HepG2 (cell line): ENCODE data around the gene SLC12A3. TPM values are rescaled to one million over a fixed set of nuclear protein-coding genes. Genes with fewer than 3 reads are reported as not detected.

ENCODE experiments used
- CREM ChIP-seq, 2 experiments: sonication (generic) in 1 of 2; formaldehyde crosslinking in 1 of 2; IDR thresholded peaks; 2 replicates each; pipeline versions ENCODE4 v1.4.0 to v1.6.1; 2016 to 2020; ENCODE audit warnings: antibody characterized with exemption in 1 of 2, mild to moderate bottlenecking in 1 of 2, missing genetic modification reagents in 1 of 2
- KLF11 ChIP-seq: IDR thresholded peaks from 2 replicates; pipeline ENCODE4 v1.6.1; 2016; ENCODE audit warnings: missing compliant biosample characterization
- MED8 ChIP-seq: sonication (generic); formaldehyde crosslinking; IDR thresholded peaks from 2 replicates; pipeline ENCODE4 v1.8.1; 2023; ENCODE audit warnings: mild to moderate bottlenecking, missing genetic modification reagents; ENCODE audit not compliant: insufficient replicate concordance
- MEIS1 ChIP-seq: sonication (generic); formaldehyde crosslinking; IDR thresholded peaks from 2 replicates; pipeline ENCODE4 v1.9.0; 2021; ENCODE audit warnings: mild to moderate bottlenecking, missing genetic modification reagents, moderate library complexity, borderline replicate concordance
- NCOA1 ChIP-seq: sonication (generic); formaldehyde crosslinking; IDR thresholded peaks from 2 replicates; pipeline ENCODE4 v1.9.0; 2021; ENCODE audit warnings: missing genetic modification reagents
- NCOR1 ChIP-seq: fragments of 200-600 bp; sonication (generic); IDR thresholded peaks from 2 replicates; pipeline ENCODE4 v1.7.0; 2017; ENCODE audit warnings: antibody characterized with exemption, low read length, borderline replicate concordance
- NR2C2 ChIP-seq: sonication (generic); formaldehyde crosslinking; IDR thresholded peaks from 2 replicates; pipeline ENCODE4 v1.4.0; 2020; ENCODE audit warnings: missing genetic modification reagents, mild to moderate bottlenecking, moderate library complexity, borderline replicate concordance
- NR2F6 ChIP-seq, 2 experiments: IDR thresholded peaks; 2 replicates each; pipeline ENCODE4 v1.6.1; 2016; ENCODE audit warnings: antibody characterized with exemption in 1 of 2, mild to moderate bottlenecking in 1 of 2
- PAWR ChIP-seq: sonication (generic); formaldehyde crosslinking; IDR thresholded peaks from 2 replicates; pipeline ENCODE4 v1.4.0; 2020; ENCODE audit warnings: missing genetic modification reagents, mild to moderate bottlenecking, borderline replicate concordance
- RXRA ChIP-seq: sonication (generic); formaldehyde crosslinking; IDR thresholded peaks from 2 replicates; pipeline ENCODE4 v1.5.1; 2020; ENCODE audit warnings: missing genetic modification reagents
- SETDB1 ChIP-seq: sonication (generic); formaldehyde crosslinking; IDR thresholded peaks from 2 replicates; pipeline ENCODE4 v1.5.1; 2020; ENCODE audit warnings: missing genetic modification reagents, mild to moderate bottlenecking, borderline replicate concordance
- SUZ12 ChIP-seq: fragments of 150-350 bp; IDR thresholded peaks from 2 replicates; pipeline ENCODE4 v1.6.1; 2014; ENCODE audit warnings: low read depth, low read length
- ZNF367 ChIP-seq: sonication (generic); formaldehyde crosslinking; IDR thresholded peaks from 2 replicates; pipeline ENCODE4 v1.4.0; 2020; ENCODE audit warnings: missing genetic modification reagents, borderline replicate concordance
- ZNF430 ChIP-seq: sonication (generic); formaldehyde crosslinking; IDR thresholded peaks from 2 replicates; pipeline ENCODE4 v1.9.0; 2021; ENCODE audit warnings: mild to moderate bottlenecking, missing genetic modification reagents
- ZNF503 ChIP-seq: sonication (generic); formaldehyde crosslinking; IDR thresholded peaks from 2 replicates; pipeline ENCODE4 v1.4.0; 2020; ENCODE audit warnings: missing genetic modification reagents
- ZNF772 ChIP-seq: sonication (generic); formaldehyde crosslinking; IDR thresholded peaks from 2 replicates; pipeline ENCODE4 v1.5.0; 2020; ENCODE audit warnings: mild to moderate bottlenecking, missing genetic modification reagents
- polyA plus RNA-seq, 8 experiments: library from polyadenylated mRNA; depleted of rRNA in 3 of 8; stranded (reverse) in 7 of 8; unstranded in 1 of 8; fragments of >200 nt; fragmentation: Illumina TruSeq in 4 of 8; extraction: Trizol in 4 of 8; gene quantifications; 2 replicates each; pipeline versions ENCODE4 v1.2.1 to v1.2.3, GENCODE V29; 2011 to 2016; ENCODE audit warnings: low read depth in 4 of 8, missing spikeins in 1 of 8, mixed read lengths in 1 of 8; ENCODE audit not compliant: insufficient read depth in 1 of 8
- total RNA-seq, 5 experiments: library from RNA; depleted of rRNA; stranded (reverse); fragments of >200 nt; fragmentation: Illumina TruSeq; extraction: Trizol; gene quantifications; 2 replicates each; pipeline ENCODE4 v1.2.3, GENCODE V29; 2016; ENCODE audit warnings: low read depth in 1 of 5
- TF ChIP-seq, protein P1 (sequence below), 2 experiments: sonication (generic) in 1 of 2; formaldehyde crosslinking in 1 of 2; IDR thresholded peaks; 2 replicates each; pipeline versions ENCODE4 v1.4.0 to v1.6.1; 2016 to 2020; ENCODE audit warnings: borderline replicate concordance in 1 of 2, low read depth in 1 of 2, mild to moderate bottlenecking in 1 of 2, missing genetic modification reagents in 1 of 2
- TF ChIP-seq, protein P2 (sequence below): sonication (generic); formaldehyde crosslinking; IDR thresholded peaks from 2 replicates; pipeline ENCODE4 v1.5.1; 2020; ENCODE audit warnings: mild to moderate bottlenecking, missing genetic modification reagents, moderate library complexity
- TF ChIP-seq, protein P3 (sequence below): sonication (generic); formaldehyde crosslinking; IDR thresholded peaks from 2 replicates; pipeline ENCODE4 v1.8.0; 2022; ENCODE audit warnings: mild to moderate bottlenecking, missing genetic modification reagents, borderline replicate concordance

SLC12A3 gene
- total and polyA plus RNA-seq, 2 of the 13 experiments (the other 11 are each of a cell fraction or from before 2014, with no cell fraction given), result 6.2 TPM; not detected in 1

DNA sequence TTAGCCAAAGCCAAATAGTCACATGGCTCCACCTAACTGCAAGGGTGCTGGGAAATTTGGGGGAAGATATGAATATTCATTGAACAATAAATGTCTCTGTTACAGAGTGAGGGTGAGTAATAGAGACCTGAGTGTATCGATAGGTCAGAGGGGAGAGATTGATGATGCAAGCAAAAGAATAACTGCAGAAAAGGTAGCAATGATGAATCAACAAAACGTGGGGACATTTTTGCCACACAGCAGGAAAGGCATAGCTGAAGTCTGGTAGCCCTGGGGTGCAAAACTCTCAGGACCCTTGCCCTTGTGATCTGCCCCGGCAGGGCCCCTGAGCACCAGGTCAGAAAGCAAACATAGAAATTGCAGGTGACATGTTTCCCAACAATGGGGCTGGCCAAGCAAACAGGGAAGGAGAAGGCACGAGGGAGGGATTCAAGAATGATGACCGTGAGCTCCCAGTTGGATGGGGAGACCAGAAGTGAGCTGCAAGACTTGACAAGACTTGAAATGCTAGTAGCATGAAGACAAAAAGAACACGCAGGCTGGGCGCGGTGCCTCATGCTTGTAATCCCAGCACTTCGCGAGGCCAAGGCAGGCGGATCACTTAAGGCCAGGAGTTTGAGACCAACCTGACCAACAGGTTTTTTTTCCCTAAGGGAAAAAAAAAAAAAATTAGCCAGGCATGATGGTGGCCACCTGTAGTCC, 54.2 kb downstream of the SLC12A3 start (continued):
- peak; percentile 82 for TF ChIP-seq NCOR1
- TF ChIP-seq, protein P1, sequence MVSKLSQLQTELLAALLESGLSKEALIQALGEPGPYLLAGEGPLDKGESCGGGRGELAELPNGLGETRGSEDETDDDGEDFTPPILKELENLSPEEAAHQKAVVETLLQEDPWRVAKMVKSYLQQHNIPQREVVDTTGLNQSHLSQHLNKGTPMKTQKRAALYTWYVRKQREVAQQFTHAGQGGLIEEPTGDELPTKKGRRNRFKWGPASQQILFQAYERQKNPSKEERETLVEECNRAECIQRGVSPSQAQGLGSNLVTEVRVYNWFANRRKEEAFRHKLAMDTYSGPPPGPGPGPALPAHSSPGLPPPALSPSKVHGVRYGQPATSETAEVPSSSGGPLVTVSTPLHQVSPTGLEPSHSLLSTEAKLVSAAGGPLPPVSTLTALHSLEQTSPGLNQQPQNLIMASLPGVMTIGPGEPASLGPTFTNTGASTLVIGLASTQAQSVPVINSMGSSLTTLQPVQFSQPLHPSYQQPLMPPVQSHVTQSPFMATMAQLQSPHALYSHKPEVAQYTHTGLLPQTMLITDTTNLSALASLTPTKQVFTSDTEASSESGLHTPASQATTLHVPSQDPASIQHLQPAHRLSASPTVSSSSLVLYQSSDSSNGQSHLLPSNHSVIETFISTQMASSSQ (IDR thresholded peaks at IDR 0.05; ENCODE audit: low read depth), result no peak
- TF ChIP-seq, protein P1 (CRISPR knock-in tag; IDR thresholded peaks at IDR 0.05; ENCODE audit: borderline replicate concordance), result peak; percentile 60; the same call in 1 of the 2 replicates
- TF ChIP-seq NR2C2 (CRISPR knock-in tag), result peak; percentile 87
- TF ChIP-seq MEIS1 (CRISPR knock-in tag), result 0 out of 2 replicates have a peak, but pooled peaks have one; percentile 53
- TF ChIP-seq, protein P2, sequence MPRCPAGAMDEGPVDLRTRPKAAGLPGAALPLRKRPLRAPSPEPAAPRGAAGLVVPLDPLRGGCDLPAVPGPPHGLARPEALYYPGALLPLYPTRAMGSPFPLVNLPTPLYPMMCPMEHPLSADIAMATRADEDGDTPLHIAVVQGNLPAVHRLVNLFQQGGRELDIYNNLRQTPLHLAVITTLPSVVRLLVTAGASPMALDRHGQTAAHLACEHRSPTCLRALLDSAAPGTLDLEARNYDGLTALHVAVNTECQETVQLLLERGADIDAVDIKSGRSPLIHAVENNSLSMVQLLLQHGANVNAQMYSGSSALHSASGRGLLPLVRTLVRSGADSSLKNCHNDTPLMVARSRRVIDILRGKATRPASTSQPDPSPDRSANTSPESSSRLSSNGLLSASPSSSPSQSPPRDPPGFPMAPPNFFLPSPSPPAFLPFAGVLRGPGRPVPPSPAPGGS (CRISPR knock-in tag), result no peak
- TF ChIP-seq ZNF367, result 0 out of 2 replicates have a peak, but pooled peaks have one; percentile 34
- TF ChIP-seq PAWR (CRISPR knock-in tag), result peak; percentile 51; the same call in 1 of the 2 replicates
- peak; percentile 68 for TF ChIP-seq NCOA1 (CRISPR knock-in tag)
- TF ChIP-seq KLF11 (CRISPR knock-in tag), result no peak; the same call in 1 of the 2 replicates
- peak; percentile 70; the same call in 1 of the 2 replicates for TF ChIP-seq ZNF430 (CRISPR knock-in tag)
- TF ChIP-seq SETDB1 (CRISPR knock-in tag), result no peak
- peak; percentile 78 for TF ChIP-seq ZNF503
- TF ChIP-seq MED8, result peak; percentile 85
- TF ChIP-seq, protein P3, sequence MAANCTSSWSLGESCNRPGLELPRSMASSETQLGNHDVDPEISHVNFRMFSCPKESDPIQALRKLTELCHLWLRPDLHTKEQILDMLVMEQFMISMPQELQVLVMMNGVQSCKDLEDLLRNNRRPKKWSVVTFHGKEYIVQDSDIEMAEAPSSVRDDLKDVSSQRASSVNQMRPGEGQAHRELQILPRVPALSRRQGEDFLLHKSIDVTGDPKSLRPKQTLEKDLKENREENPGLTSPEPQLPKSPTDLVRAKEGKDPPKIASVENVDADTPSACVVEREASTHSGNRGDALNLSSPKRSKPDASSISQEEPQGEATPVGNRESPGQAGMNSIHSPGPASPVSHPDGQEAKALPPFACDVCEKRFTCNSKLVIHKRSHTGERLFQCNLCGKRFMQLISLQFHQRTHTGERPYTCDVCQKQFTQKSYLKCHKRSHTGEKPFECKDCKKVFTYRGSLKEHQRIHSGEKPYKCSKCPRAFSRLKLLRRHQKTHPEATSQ (CRISPR knock-in tag), result peak; percentile 55; the same call in 1 of the 2 replicates
- TF ChIP-seq ZNF772, result peak; percentile 74; the same call in 1 of the 2 replicates
- no peak for TF ChIP-seq SUZ12
- TF ChIP-seq CREM (IDR thresholded peaks at IDR 0.05), result peak; percentile 78; the same call in 1 of the 2 replicates
- TF ChIP-seq CREM (CRISPR knock-in tag; IDR thresholded peaks at IDR 0.05), result no peak
- TF ChIP-seq NR2F6 (IDR thresholded peaks at IDR 0.05), result peak; percentile 89
- TF ChIP-seq NR2F6 (CRISPR knock-in tag; IDR thresholded peaks at IDR 0.05), result peak; percentile 94
- TF ChIP-seq RXRA (CRISPR knock-in tag), result peak; percentile 96
